Measurements from ENCODE around the gene MAPK7. TPM values are rescaled to one million over a fixed set of nuclear protein-coding genes. Genes with fewer than 3 reads are reported as not detected.
A peak's percentile ranks its signal among the peaks of the same experiment; 100 is the strongest.

The MAPK7 gene
- total RNA-seq, 2 donors from 2014 or later: 36.6 to 37.9 TPM

DNA sequence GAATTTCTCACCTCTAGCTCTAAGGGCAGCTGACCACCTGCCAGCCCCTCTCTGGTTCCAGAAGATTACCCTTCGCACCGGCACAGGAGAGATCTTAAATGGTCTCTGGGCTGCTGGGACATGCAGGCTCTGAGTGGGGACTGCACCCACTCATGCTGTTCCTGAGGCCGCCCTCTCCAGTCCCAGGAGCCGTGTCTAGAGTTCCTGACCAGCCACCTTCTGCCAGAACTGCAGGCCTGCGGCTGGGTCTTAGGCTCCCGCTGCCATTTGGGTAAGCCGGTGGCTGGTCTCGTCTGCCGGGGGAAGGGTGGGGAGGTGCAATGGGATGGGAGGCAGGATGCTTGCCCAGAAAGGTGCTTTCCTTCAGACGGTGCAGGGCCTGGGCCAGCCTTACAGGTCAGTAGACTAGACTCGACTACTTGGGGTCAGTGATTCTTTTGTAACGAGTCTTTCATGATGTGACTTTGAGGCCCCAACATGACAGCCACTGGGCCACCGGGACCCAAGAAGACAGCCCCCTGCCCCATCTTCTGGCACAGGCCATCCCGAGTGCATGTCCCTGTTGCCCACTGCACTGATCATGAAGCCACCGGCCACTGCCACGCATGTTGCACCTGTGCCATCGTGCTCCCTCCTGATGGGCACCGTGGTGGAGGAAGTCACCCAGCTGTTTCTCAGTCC lies 42.2 kb upstream of the MAPK7 start:
- Histone ChIP-seq H3K4me3 (no peak overlapping the region), H3K9me3 (no peaks in the 10 kb centered on the region), H3K27me3 (no peaks in the 10 kb centered on the region), H3K27ac (no peak overlapping the region), H3K4me1 (no peaks in the 10 kb centered on the region), H3K36me3 (no peaks in the 10 kb centered on the region), H3K9ac (ENCODE audit: low read depth in 2 of 2, low read length in 2 of 2) (no peak overlapping the region)
- no peak for DNase-seq
- intact Hi-C loops (cut with DNase I): no loop called here
- TF ChIP-seq, protein P1, sequence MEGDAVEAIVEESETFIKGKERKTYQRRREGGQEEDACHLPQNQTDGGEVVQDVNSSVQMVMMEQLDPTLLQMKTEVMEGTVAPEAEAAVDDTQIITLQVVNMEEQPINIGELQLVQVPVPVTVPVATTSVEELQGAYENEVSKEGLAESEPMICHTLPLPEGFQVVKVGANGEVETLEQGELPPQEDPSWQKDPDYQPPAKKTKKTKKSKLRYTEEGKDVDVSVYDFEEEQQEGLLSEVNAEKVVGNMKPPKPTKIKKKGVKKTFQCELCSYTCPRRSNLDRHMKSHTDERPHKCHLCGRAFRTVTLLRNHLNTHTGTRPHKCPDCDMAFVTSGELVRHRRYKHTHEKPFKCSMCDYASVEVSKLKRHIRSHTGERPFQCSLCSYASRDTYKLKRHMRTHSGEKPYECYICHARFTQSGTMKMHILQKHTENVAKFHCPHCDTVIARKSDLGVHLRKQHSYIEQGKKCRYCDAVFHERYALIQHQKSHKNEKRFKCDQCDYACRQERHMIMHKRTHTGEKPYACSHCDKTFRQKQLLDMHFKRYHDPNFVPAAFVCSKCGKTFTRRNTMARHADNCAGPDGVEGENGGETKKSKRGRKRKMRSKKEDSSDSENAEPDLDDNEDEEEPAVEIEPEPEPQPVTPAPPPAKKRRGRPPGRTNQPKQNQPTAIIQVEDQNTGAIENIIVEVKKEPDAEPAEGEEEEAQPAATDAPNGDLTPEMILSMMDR (IDR thresholded peaks at IDR 0.05): no peak

DNA sequence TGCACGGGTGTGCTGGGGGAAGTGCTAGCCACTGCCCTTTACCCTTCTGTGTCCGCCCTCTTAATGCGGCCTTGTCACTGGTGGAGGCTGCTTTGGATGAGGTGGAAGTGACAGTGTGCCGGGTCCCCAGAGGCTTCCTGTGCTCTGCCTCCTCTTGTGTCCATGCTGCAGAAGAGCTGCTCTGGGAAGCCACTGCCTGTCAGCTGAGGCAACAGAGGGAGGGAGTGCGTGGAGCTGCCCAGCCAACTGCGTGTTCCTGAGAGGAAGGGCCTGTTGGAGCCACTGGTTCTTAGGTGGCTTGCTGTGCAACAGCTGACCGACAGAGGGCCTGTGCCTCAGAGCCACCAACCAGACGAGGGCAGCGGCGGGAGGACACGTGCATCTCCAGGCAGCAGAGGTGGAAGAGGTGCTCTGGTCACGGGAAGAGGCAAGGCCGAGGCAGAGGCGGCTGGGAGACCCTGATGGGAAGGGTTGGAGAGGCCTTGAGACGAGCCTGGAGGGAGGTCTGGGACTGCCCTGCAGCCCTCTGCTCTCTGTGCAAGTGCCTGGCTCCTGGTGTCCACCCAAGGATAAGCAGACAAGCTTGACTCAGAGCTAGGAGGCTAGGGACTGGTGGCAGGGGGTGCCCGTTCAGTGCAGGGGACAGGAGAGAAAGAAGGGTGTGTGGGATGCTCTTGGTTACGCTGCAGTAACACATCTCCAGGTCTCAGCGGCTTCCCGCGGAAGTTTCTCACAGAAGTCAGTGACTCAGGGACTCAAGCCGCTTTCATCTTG lies 41.2 kb upstream of the MAPK7 start:
- no peaks in the 10 kb centered on the region for H3K36me3 ChIP-seq
- no peak for DNase-seq
- H3K9me3 ChIP-seq: no peaks in the 10 kb centered on the region
- H3K9ac ChIP-seq (ENCODE audit: low read depth in 2 of 2, low read length in 2 of 2): no peak overlapping the region
- no peaks in the 10 kb centered on the region for H3K27me3 ChIP-seq
- no peak overlapping the region for H3K4me3 ChIP-seq
- no peaks in the 10 kb centered on the region for H3K4me1 ChIP-seq
- TF ChIP-seq, protein P1 (IDR thresholded peaks at IDR 0.05): peak; percentile 34
- no peak overlapping the region for H3K27ac ChIP-seq
- intact Hi-C loops (cut with DNase I): no loop called here

DNA sequence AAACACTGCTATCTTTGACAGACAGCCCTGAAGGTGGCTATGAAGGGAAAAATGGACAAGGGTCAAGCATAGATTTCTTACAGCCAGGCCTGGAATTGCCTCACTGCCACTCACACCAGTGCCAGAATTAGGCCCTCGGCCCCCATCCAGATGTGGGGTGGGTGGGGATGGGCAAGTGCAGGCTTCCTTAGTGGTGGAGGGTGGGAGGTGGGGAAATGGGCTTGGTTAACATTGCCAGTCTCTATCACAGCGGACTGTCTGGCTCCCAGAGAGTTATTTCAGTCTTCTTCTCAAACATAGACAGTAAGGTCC lies 40.6 kb upstream of the MAPK7 start:
- Histone ChIP-seq H3K27ac (no peak overlapping the region), H3K4me1 (no peaks in the 10 kb centered on the region), H3K9ac (ENCODE audit: low read depth in 2 of 2, low read length in 2 of 2) (no peak overlapping the region), H3K9me3 (no peaks in the 10 kb centered on the region), H3K4me3 (no peak overlapping the region), H3K36me3 (no peaks in the 10 kb centered on the region), H3K27me3 (no peaks in the 10 kb centered on the region)
- TF ChIP-seq, protein P1 (IDR thresholded peaks at IDR 0.05): no peak
- DNase-seq: no peak
- intact Hi-C loops (cut with DNase I): no loop called here

DNA sequence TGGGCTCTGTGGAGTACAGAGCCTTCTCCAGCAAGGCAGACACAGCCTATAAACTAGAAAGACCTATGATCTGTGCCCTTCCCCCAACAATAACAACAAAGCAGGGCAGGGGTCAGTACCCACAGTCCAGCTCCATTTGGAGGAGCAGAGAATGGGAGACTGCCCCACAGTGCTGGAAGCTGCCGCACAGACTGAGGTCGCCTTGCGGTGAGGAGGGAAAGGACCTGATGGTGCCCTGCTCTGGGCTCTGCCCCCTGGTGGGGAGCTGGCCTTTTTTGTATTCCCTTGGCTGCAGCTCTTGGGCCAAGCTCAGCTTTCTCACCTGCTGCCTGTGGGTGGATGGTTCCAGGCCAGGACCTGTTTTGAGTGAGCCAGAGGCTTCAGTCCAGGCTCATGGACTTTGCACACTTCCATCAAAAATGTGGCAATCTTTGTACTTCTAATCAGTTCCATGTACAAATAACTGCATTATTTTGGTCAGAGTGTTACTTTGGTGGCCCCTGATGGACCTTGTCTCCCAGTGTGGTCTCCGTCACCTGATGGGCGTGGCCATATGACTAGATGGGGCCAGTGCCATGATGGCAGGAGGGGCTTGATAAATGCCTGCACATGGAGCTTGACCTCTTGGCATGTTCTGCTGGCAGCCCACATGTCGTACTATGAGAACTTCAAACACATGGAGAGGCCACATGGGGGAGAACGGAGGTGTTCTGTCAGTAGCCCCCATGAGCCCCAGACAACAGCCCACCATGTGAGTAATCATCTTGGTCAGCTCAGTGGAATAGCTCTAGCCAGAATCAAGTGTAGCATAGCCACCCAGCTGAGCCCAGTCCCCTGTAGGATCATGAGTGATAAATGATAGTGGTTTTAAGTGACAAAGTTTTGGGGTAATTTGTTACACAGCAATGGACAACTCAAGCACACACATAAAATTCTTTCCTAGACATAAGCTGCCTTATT lies 40.0 kb upstream of the MAPK7 start:
- peak; percentile 60 for DNase-seq
- Histone ChIP-seq H3K9ac (ENCODE audit: low read depth in 2 of 2, low read length in 2 of 2) (no peak overlapping the region), H3K4me3 (no peak overlapping the region), H3K4me1 (no peaks in the 10 kb centered on the region), H3K27ac (no peak overlapping the region), H3K9me3 (no peaks in the 10 kb centered on the region), H3K36me3 (no peaks in the 10 kb centered on the region), H3K27me3 (no peaks in the 10 kb centered on the region)
- TF ChIP-seq, protein P1 (IDR thresholded peaks at IDR 0.05): peak; percentile 40
- intact Hi-C loops (cut with DNase I): no loop called here

DNA sequence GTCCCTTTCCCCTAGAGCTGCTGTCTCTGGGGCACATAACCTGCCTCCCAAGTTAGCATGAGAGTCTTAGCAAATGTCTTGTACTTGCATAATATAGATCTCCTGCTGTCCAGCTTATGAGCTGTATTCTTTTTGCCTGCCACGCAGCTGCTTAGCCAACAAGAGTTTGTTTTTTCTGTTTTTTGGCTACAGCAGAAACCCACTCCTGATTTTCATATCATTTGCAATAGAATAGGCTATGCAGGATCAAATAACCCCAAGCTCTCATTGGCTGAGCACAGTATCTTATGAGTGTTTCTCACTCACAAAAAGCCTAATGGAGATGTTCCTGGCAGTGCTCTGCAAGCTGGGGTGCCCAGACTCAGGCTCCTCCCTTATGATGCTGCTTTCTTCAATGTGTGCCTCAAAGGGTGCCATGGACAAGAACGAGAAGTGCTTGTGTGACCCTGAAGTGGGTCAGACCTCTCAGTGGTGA lies 38.9 kb upstream of the MAPK7 start:
- H3K36me3 ChIP-seq: no peaks in the 10 kb centered on the region
- H3K9ac ChIP-seq (ENCODE audit: low read depth in 2 of 2, low read length in 2 of 2): no peak overlapping the region
- no peaks in the 10 kb centered on the region for H3K9me3 ChIP-seq
- H3K27me3 ChIP-seq: no peaks in the 10 kb centered on the region
- no peak overlapping the region for H3K27ac ChIP-seq
- DNase-seq: no peak
- H3K4me1 ChIP-seq: no peaks in the 10 kb centered on the region
- intact Hi-C loops (cut with DNase I): no loop called here
- TF ChIP-seq, protein P1 (IDR thresholded peaks at IDR 0.05): no peak
- H3K4me3 ChIP-seq: no peak overlapping the region
